GM12878 (cell line): ENCODE results near the gene PRRC2C. TPM values are rescaled to one million over a fixed set of nuclear protein-coding genes. Genes with fewer than 3 reads are reported as not detected.

Source experiments
- ATAC-seq: fragments of 200-7000 bp; cut with Tn5 transposase; 3 replicates; pipeline ENCODE4 v1.9.1; 2020; ENCODE audit warnings: mild to moderate bottlenecking, moderate library complexity
- BruUV-seq: library from RNA; stranded (reverse); fragments of 400-500 nt; replicated peaks from 2 replicates; lab custom pipeline; 2021; lab: Mats Ljungman, UMichigan
- CTCF ChIA-PET: fragments of 300-600 bp; sonication (Branson Sonifier 250); formaldehyde crosslinking; extraction: SDS; loops from one replicate; lab custom pipeline; 2021; ENCODE audit warnings: inconsistent platforms; lab: Yijun Ruan, JAX
- POLR2A ChIA-PET: fragments of 350-600 bp; formaldehyde crosslinking; extraction: SDS; loops from one replicate; lab custom pipeline; 2021; ENCODE audit warnings: inconsistent platforms; lab: Charles Lee
- RAD21 ChIA-PET: fragments of 300-600 bp; sonication (Branson Sonifier 250); formaldehyde crosslinking; loops from one replicate; lab custom pipeline; 2023; ENCODE audit warnings: antibody characterized with exemption; ENCODE audit not compliant: unreplicated experiment; lab: Charles Lee
- SMC1A ChIA-PET: fragments of 300-600 bp; sonication (Branson Sonifier 250); formaldehyde crosslinking; loops from one replicate; lab custom pipeline; 2023; ENCODE audit not compliant: unreplicated experiment, uncharacterized antibody; lab: Charles Lee
- DNase-seq: peaks from one replicate; pipeline ENCODE4 v3.0.0-alpha.2; 2011; ENCODE audit warnings: low read depth, low spot score
- FAIRE-seq: peaks from 3 replicates; lab custom pipeline; 2011; peaks lifted over from hg19 to GRCh38; lab: Jason Lieb, UNC
- H2AFZ ChIP-seq: 2 replicates; pipeline ENCODE4 v1.6.0; 2011; ENCODE audit warnings: low read depth, low read length, control low read depth; ENCODE audit not compliant: control insufficient read depth
- H3K27ac ChIP-seq: 2 replicates; pipeline ENCODE4 v1.5.1; 2011; ENCODE audit warnings: control low read depth; ENCODE audit not compliant: control insufficient read depth, insufficient read depth
- H3K27me3 ChIP-seq, 2 experiments: replicated peaks in 1 of 2; 2 replicates each; pipeline versions ENCODE4 v1.6.0 to v1.6.1; 2011; ENCODE audit warnings: low read length in 1 of 2; ENCODE audit not compliant: control insufficient read depth in 2 of 2, insufficient read depth in 2 of 2
- H3K36me3 ChIP-seq, 2 experiments: 2 replicates each; pipeline ENCODE4 v1.5.1; 2011; ENCODE audit warnings: low read length in 1 of 2; ENCODE audit not compliant: control insufficient read depth in 2 of 2, insufficient read depth in 2 of 2
- H3K4me1 ChIP-seq: 2 replicates; pipeline ENCODE4 v1.6.1; 2011; ENCODE audit warnings: mild to moderate bottlenecking, low read length, moderate library complexity, mixed read lengths; ENCODE audit not compliant: control insufficient read depth, insufficient read depth
- H3K4me2 ChIP-seq: 2 replicates; pipeline ENCODE4 v1.6.0; 2011; ENCODE audit warnings: control low read depth; ENCODE audit not compliant: control insufficient read depth, insufficient read depth
- H3K4me3 ChIP-seq: fragments of 200-600 bp; sonication (generic); 2 replicates; pipeline ENCODE4 v1.5.1; 2016
- H3K79me2 ChIP-seq: 2 replicates; pipeline ENCODE4 v1.6.0; 2011; ENCODE audit warnings: low read length; ENCODE audit not compliant: control insufficient read depth, insufficient read depth
- H3K9ac ChIP-seq: 2 replicates; pipeline ENCODE4 v1.8.0; 2011; ENCODE audit warnings: low read length, control low read depth, mixed read lengths; ENCODE audit not compliant: control insufficient read depth, insufficient read depth
- H3K9me3 ChIP-seq: replicated peaks from 3 replicates; pipeline ENCODE4 v1.5.1; 2011; ENCODE audit warnings: mild to moderate bottlenecking, low read length; ENCODE audit not compliant: control insufficient read depth, insufficient read depth
- H4K20me1 ChIP-seq: 2 replicates; pipeline ENCODE4 v1.6.0; 2011; ENCODE audit not compliant: control insufficient read depth, insufficient read depth
- BHLHE40 ChIP-seq, 2 experiments: fragments of 450-650 bp in 1 of 2; IDR thresholded peaks; 2 replicates each; pipeline ENCODE4 v1.6.1; 2011 to 2017; ENCODE audit warnings: low read depth in 2 of 2, borderline replicate concordance in 1 of 2, improper control_type of control experiment in 1 of 2, low read length in 1 of 2, mild to moderate bottlenecking in 1 of 2
- DPF2 ChIP-seq: fragments of 450-650 bp; IDR thresholded peaks from 2 replicates; pipeline ENCODE4 v1.6.1; 2017; ENCODE audit warnings: mild to moderate bottlenecking
- FOS ChIP-seq: IDR thresholded peaks from 3 replicates; pipeline ENCODE4 v1.6.1; 2011; ENCODE audit warnings: borderline replicate concordance; ENCODE audit not compliant: insufficient read length; ENCODE audit errors: extremely low read depth
- PAX5 ChIP-seq: IDR thresholded peaks from 2 replicates; pipeline ENCODE4 v1.6.1; 2011; ENCODE audit warnings: low read depth, low read length, borderline replicate concordance
- STAT3 ChIP-seq: IDR thresholded peaks from 2 replicates; pipeline ENCODE4 v1.6.1; 2011; ENCODE audit warnings: low read depth, low read length, improper control_type of control experiment
- WGBS: methylation state at CpG from one replicate; pipeline ENCODE4 v1.1.6; 2016; ENCODE audit warnings: low lambda C conversion rate; ENCODE audit not compliant: insufficient replicate concordance, insufficient coverage; ENCODE audit errors: missing lambda C conversion rate; 5-methylcytosine and 5-hydroxymethylcytosine counted together
- in situ Hi-C: fragments of 300-500 bp; cut with MboI; formaldehyde crosslinking; loops from 9 replicates; pipeline ENCODE4 v1.14.3; 2018; ENCODE audit warnings: mixed read lengths
- intact Hi-C: fragments of 100-400 bp; cut with micrococcal nuclease; formaldehyde crosslinking; loops from one replicate; pipeline ENCODE4 v1.14.2; 2022; ENCODE audit not compliant: unreplicated experiment
- polyA plus RNA-seq, 11 experiments: library from polyadenylated mRNA; depleted of rRNA in 4 of 11; unstranded in 6 of 11; stranded (reverse) in 5 of 11; fragments of >200 nt; fragmentation: Nextera tagmentation in 4 of 11; fragmentation: Illumina TruSeq in 1 of 11; extraction: Ambion mirVana in 4 of 11; extraction: Trizol in 1 of 11; gene quantifications; 1 replicate in 1 of 11; 2 replicates in 10 of 11; pipeline versions ENCODE4 v1.2.1 to v1.2.3, GENCODE V29; 2011 to 2016; ENCODE audit warnings: inconsistent platforms in 2 of 11, missing spikeins in 2 of 11, low read depth in 1 of 11
- total RNA-seq, 4 experiments: library from RNA; depleted of rRNA in 3 of 4; stranded (reverse); fragments of >200 nt in 3 of 4; fragmentation: Illumina TruSeq in 1 of 4; extraction: Trizol in 1 of 4; gene quantifications; 2 replicates each; pipeline versions ENCODE4 v1.2.1 to v1.2.3, GENCODE V29; 2013 to 2021
- TF ChIP-seq, protein P1 (sequence below): fragments of 150-350 bp; IDR thresholded peaks from 2 replicates; pipeline ENCODE4 v1.6.1; 2014; ENCODE audit warnings: mild to moderate bottlenecking, low read depth, low read length

Gene PRRC2C
- total and polyA plus RNA-seq, 10 of the 15 experiments (the other 5 are each of a cell fraction or from before 2014, with no cell fraction given), result 53.4 to 182 (median 91.8) TPM

DNA sequence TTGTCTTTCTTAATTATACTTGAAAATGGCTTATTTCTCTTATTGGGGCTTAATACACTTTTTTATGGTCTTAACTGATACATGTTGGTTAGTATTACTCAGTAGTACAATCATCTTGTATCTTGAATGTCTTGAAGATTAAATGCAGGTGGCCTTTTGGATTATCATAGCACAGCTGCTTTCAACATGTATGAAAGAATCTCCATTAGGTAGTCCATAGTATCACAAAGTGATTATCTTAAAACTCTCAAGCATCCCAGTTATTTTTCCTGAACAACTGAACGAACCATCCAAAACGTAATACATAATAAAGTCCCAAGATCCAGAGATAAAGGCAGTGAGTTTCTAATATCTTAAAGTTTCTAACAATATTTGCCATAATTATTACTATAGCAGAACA, 85.0 kb downstream of the PRRC2C start (continued):
- no peak for TF ChIP-seq FOS
- no peak for TF ChIP-seq BHLHE40 (IDR thresholded peaks at IDR 0.05; ENCODE audit: borderline replicate concordance in 1 of 2, low read depth in 2 of 2, low read length in 1 of 2)
- TF ChIP-seq PAX5, result no peak
- TF ChIP-seq DPF2, result no peak
- no peak for TF ChIP-seq STAT3

DNA sequence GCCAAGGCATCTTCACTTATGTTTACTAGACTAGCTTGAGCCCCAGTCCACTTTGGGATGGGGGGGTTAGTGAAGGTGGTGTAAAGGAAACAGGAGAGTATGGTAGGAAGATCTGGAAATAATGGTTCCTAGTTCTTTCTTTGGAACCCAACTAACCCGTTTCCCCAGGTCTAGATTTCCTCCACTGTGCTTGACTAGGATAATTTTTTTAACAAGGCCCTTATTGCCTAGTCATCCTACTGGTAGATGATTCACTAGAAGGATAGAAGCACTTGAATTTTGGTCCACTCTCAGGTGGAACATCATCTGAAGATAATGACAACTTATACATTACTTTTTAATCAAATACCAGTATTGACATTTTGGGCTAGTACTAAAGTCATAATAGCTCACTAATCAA, 90.8 kb downstream of the PRRC2C start:
- FAIRE-seq, result no peak
- H3K27ac ChIP-seq, result no peak overlapping the region
- H3K9me3 ChIP-seq, result no peaks in the 10 kb centered on the region
- intact Hi-C loops, result no loop called here
- no peak for DNase-seq
- H3K4me2 ChIP-seq, result no peak overlapping the region
- no TSS peak for BruUV-seq
- ChIA-PET POLR2A (no interaction called here), SMC1A (interaction anchor here (3.7 kb wide), 1 partner anchor 22 kb away, joined by 13 read pairs; no protein-coding TSS in a partner anchor), RAD21 (interaction anchor here (1.0 kb wide), 1 partner anchor 92 kb away, joined by 5 read pairs; no protein-coding TSS in a partner anchor), CTCF (interaction anchor here (0.8 to 1.5 kb wide), 2 partner anchors 90 to 224 kb away, joined by 3 read pairs; no protein-coding TSS in a partner anchor)
- H2AFZ ChIP-seq, result no peak overlapping the region
- no peak overlapping the region for H3K9ac ChIP-seq
- H3K4me1 ChIP-seq, result no peaks in the 10 kb centered on the region
- no peaks in the 10 kb centered on the region for H4K20me1 ChIP-seq
- in situ Hi-C loops, result no loop called here
- TF ChIP-seq, protein P1, sequence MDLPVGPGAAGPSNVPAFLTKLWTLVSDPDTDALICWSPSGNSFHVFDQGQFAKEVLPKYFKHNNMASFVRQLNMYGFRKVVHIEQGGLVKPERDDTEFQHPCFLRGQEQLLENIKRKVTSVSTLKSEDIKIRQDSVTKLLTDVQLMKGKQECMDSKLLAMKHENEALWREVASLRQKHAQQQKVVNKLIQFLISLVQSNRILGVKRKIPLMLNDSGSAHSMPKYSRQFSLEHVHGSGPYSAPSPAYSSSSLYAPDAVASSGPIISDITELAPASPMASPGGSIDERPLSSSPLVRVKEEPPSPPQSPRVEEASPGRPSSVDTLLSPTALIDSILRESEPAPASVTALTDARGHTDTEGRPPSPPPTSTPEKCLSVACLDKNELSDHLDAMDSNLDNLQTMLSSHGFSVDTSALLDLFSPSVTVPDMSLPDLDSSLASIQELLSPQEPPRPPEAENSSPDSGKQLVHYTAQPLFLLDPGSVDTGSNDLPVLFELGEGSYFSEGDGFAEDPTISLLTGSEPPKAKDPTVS, result no peak
- H3K79me2 ChIP-seq, result no peaks in the 10 kb centered on the region
- ATAC-seq, result no peak
- H3K27me3 ChIP-seq, result no peaks in the 10 kb centered on the region
- H3K4me3 ChIP-seq, result no peak overlapping the region
- H3K36me3 ChIP-seq, result peaks cover 11 to 22% of the 10 kb centered on the region in 2 experiments
- WGBS, result 90% methylated on average over 1 of the region's 1 CpG
